ENCODE measurements around the gene LGALSL. TPM values are rescaled to one million over a fixed set of nuclear protein-coding genes. Genes with fewer than 3 reads are reported as not detected.

LGALSL gene
- total RNA-seq, 1 experiment from 2014 or later: 23.8 TPM

- Histone ChIP-seq H3K79me1 (ENCODE audit: insufficient read depth, low read depth, low read length, poor library complexity, severe bottlenecking) (no peaks in the 10 kb centered on the region), H4K20me1 (ENCODE audit: control insufficient read depth, insufficient read depth, insufficient read length) (no peaks in the 10 kb centered on the region), H3K9ac (ENCODE audit: extremely low read depth, insufficient read length, low read length) (no peak overlapping the region), H3K27me3 (ENCODE audit: insufficient read depth, low read length) (no peaks in the 10 kb centered on the region), H2BK15ac (ENCODE audit: low read depth, low read length) (no peak overlapping the region), H3K14ac (ENCODE audit: insufficient read depth, low read length) (no peak overlapping the region), H3K27ac (ENCODE audit: insufficient read length, low read depth, low read length) (no peak overlapping the region), H3K4me2 (ENCODE audit: insufficient read depth, insufficient read length, low read length) (no peak overlapping the region), H4K5ac (ENCODE audit: insufficient read length, low read depth, low read length) (no peak overlapping the region), H2BK120ac (ENCODE audit: low read depth, low read length, poor library complexity, severe bottlenecking) (no peak overlapping the region), H3K9me3 (ENCODE audit: control insufficient read depth, low read depth, low read length) (no peaks in the 10 kb centered on the region), H4K91ac (ENCODE audit: insufficient read length, low read depth, low read length) (no peak overlapping the region), H4K8ac (replicated peaks; ENCODE audit: insufficient read length, low read depth, low read length) (no peak overlapping the region), H2AFZ (ENCODE audit: low read length) (no peak overlapping the region), H3K23ac (ENCODE audit: insufficient read length, low read depth, low read length) (no peak overlapping the region), H3K18ac (ENCODE audit: insufficient read length, low read depth, low read length) (no peak overlapping the region), H3K23me2 (ENCODE audit: insufficient read length, low read depth, low read length, poor library complexity, severe bottlenecking) (no peaks in the 10 kb centered on the region), H2BK12ac (ENCODE audit: insufficient read length, low read depth, low read length) (no peak overlapping the region), H3T11ph (ENCODE audit: low read length) (no peak overlapping the region), H2BK5ac (ENCODE audit: insufficient read length, low read length) (no peak overlapping the region), H2BK20ac (ENCODE audit: low read depth, low read length, poor library complexity, severe bottlenecking) (no peak overlapping the region), H3K79me2 (ENCODE audit: insufficient read depth, low read length) (no peaks in the 10 kb centered on the region), H3K56ac (ENCODE audit: insufficient read length, low read depth, low read length) (no peak overlapping the region), H3K4me1 (ENCODE audit: insufficient read depth, low read length) (no peaks in the 10 kb centered on the region; the same call in 1 of the 2 replicates), H3K4ac (ENCODE audit: low read depth, low read length) (no peak overlapping the region), H2AK5ac (ENCODE audit: insufficient read length, low read length) (no peak overlapping the region)
- DNase-seq: no peak
- Mint-ChIP-seq H3K4me1 (peaks cover 0 to 7% of the 10 kb centered on the region in 2 experiments; a peak in 2 of 4 replicates), H3K36me3 (ENCODE audit: insufficient read depth in 1 of 3, low read depth in 3 of 3) (no peaks in the 10 kb centered on the region), H3K4me3 (no peak overlapping the region), H3K27me3 (ENCODE audit: low read depth) (no peaks in the 10 kb centered on the region; the same call in 1 of the 2 replicates), H3K9me3 (no peaks in the 10 kb centered on the region), H3K27ac (no peak overlapping the region)
- TF ChIP-seq CTCF (conservative IDR thresholded peaks at IDR 0.05): no peak
- no CpG with 5 or more reads among the region's 5 CpGs for WGBS (ENCODE audit: extremely low coverage, insufficient read length, low lambda C conversion rate)
Measured at GRCh38 chr2:64481665-64482064, 27.7 kb downstream of the LGALSL start.

Data from H9 (cell line).